ENCODE data around the gene SMAD7.

DNA sequence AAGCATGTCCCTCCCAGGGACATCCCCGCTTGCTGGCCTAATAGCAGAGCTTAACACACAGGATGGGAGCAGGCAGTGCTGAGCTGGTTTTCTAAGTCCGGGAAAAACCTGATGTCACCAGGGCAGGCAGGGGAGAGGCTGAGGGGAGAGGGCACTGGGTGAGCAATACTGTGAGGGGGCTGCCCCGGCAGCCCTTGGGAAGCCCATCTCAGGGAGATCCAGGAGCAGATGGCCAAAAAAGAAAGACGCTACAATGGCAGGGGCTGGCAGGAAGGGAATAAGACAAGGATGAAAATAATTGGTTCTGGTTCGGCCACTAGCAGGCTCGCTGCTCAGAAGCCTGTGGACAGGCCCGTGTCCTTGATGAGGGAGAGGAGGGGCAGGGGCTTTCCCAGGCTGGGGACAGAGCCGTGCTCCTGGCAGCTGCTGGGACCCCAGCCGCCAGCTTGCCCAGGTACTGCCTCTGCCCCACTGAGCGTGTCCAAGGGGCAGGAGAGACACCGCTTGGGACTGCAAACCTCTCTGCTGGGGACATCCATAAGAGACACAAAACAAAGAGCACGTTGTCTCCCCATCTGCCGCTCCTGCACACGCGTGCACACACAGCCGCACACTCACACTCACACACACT is 30.2 kb downstream of the SMAD7 start:
- TF ChIP-seq, protein P1, sequence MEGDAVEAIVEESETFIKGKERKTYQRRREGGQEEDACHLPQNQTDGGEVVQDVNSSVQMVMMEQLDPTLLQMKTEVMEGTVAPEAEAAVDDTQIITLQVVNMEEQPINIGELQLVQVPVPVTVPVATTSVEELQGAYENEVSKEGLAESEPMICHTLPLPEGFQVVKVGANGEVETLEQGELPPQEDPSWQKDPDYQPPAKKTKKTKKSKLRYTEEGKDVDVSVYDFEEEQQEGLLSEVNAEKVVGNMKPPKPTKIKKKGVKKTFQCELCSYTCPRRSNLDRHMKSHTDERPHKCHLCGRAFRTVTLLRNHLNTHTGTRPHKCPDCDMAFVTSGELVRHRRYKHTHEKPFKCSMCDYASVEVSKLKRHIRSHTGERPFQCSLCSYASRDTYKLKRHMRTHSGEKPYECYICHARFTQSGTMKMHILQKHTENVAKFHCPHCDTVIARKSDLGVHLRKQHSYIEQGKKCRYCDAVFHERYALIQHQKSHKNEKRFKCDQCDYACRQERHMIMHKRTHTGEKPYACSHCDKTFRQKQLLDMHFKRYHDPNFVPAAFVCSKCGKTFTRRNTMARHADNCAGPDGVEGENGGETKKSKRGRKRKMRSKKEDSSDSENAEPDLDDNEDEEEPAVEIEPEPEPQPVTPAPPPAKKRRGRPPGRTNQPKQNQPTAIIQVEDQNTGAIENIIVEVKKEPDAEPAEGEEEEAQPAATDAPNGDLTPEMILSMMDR (IDR thresholded peaks at IDR 0.05) = no peak
- TF ChIP-seq POLR2A (IDR thresholded peaks at IDR 0.05) = no peak

Measured in lower leg skin (tissue), 3 donors.